Lung (tissue), 12 donors: ENCODE data around the gene AKAP1. TPM values are rescaled to one million over a fixed set of nuclear protein-coding genes. Genes with fewer than 3 reads are reported as not detected.

Experiments
- ATAC-seq: fragments of 200-7000 bp; cut with Tn5 transposase; one replicate; pipeline ENCODE4 v1.9.1; 2020; ENCODE audit warnings: moderate number of reproducible peaks; ENCODE audit not compliant: insufficient read depth, low FRiP score
- DNase-seq, 3 donors: peaks; one replicate each; pipeline ENCODE4 v3.0.0-alpha.2; 2013 to 2017
- H3K27ac ChIP-seq, 2 donors: one replicate each; pipeline ENCODE4 v1.5.1; 2013; ENCODE audit warnings: mild to moderate bottlenecking in 2 of 2, moderate library complexity in 2 of 2, control low read depth in 1 of 2, inconsistent platforms in 1 of 2, low read depth in 1 of 2, low read length in 1 of 2
- H3K27me3 ChIP-seq, 3 donors: one replicate each; pipeline ENCODE4 v1.5.1; 2013; ENCODE audit warnings: low read length in 2 of 3; ENCODE audit not compliant: control insufficient read depth in 3 of 3, insufficient read depth in 3 of 3
- H3K36me3 ChIP-seq, 4 donors: one replicate each; pipeline ENCODE4 v1.5.1; 2013; ENCODE audit warnings: low read length in 4 of 4, mild to moderate bottlenecking in 1 of 4, moderate library complexity in 1 of 4; ENCODE audit not compliant: control insufficient read depth in 4 of 4, insufficient read depth in 4 of 4
- H3K4me1 ChIP-seq, 5 donors: one replicate each; pipeline ENCODE4 v1.5.1; 2013; ENCODE audit warnings: low read length in 5 of 5, mild to moderate bottlenecking in 2 of 5, moderate library complexity in 1 of 5; ENCODE audit not compliant: control insufficient read depth in 5 of 5, insufficient read depth in 5 of 5
- H3K4me3 ChIP-seq: one replicate; pipeline ENCODE4 v1.5.1; 2013; ENCODE audit warnings: mild to moderate bottlenecking, control low read depth, moderate library complexity
- H3K9ac ChIP-seq, 2 donors: one replicate each; pipeline ENCODE4 v1.5.1; 2013; ENCODE audit warnings: low read length in 2 of 2, control low read depth in 1 of 2; ENCODE audit not compliant: insufficient read depth in 1 of 2
- H3K9me3 ChIP-seq, 4 donors: one replicate each; pipeline ENCODE4 v1.5.1; 2013; ENCODE audit warnings: low read length in 3 of 4, mild to moderate bottlenecking in 1 of 4, moderate library complexity in 1 of 4; ENCODE audit not compliant: control insufficient read depth in 4 of 4, insufficient read depth in 3 of 4
- WGBS, 2 donors: extraction: QIAGEN DNeasy Blood & Tissue Kit; methylation state at CpG; one replicate each; pipeline ENCODE4 v1.1.7; 2013; 5-methylcytosine and 5-hydroxymethylcytosine counted together
- polyA plus RNA-seq, 2 donors: library from polyadenylated mRNA; stranded (reverse); fragments of 200-250 nt; gene quantifications; one replicate each; pipeline ENCODE4 v1.2.1, GENCODE V29; 2013
- total RNA-seq, 2 donors: library from RNA; depleted of rRNA in 1 of 2; stranded (reverse); fragments of >200 nt in 1 of 2; gene quantifications; one replicate each; pipeline ENCODE4 v1.2.1, GENCODE V29; 2014 to 2021
- TF ChIP-seq, protein P1 (sequence below): IDR thresholded peaks from 2 replicates; pipeline ENCODE4 v1.5.1; 2012; ENCODE audit warnings: mild to moderate bottlenecking; ENCODE audit errors: control extremely low read depth, extremely low read depth
- donor health status: control.
- donor health status: control.
- donor health status: Bipolar disorder and iron deficiency.
- donor health status: healthy.
- donor health status: DM: yes; HTN: yes; CAD: no.

AKAP1 gene
- total and polyA plus RNA-seq, 4 donors, result 23.1 to 46.4 (median 29.8) TPM

DNA sequence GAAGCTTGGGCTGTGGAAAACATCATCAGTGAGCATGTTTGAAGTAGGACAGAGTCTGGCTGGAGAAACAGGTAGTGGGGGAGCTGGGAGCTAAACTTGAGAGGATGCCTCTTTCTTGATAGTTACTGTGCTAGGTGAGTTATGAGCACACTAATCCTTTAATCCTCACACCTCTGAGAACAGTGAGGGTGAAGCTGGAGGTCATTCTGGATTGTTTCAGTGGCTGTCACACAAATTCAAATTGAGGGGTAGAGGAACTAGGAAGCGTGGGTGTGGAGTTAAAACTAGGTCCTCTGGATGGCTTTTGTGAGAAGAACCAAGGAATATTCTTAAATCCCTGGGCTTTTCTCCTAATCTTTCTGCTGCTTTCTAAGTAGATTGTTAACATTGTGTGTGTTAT, 3.3 kb downstream of the AKAP1 start:
- Histone ChIP-seq H3K36me3 (peaks cover 0 to 3% (median 0%) of the 10 kb centered on the region in 4 donors), H3K9ac (no peak overlapping the region), H3K4me3 (no peak overlapping the region), H3K27ac (peak overlapping the region in 1 of 2 donors; percentile 59), H3K9me3 (no peaks in the 10 kb centered on the region), H3K4me1 (peaks cover 3 to 19% (median 12%) of the 10 kb centered on the region in 5 donors), H3K27me3 (no peaks in the 10 kb centered on the region)
- TF ChIP-seq, protein P1, sequence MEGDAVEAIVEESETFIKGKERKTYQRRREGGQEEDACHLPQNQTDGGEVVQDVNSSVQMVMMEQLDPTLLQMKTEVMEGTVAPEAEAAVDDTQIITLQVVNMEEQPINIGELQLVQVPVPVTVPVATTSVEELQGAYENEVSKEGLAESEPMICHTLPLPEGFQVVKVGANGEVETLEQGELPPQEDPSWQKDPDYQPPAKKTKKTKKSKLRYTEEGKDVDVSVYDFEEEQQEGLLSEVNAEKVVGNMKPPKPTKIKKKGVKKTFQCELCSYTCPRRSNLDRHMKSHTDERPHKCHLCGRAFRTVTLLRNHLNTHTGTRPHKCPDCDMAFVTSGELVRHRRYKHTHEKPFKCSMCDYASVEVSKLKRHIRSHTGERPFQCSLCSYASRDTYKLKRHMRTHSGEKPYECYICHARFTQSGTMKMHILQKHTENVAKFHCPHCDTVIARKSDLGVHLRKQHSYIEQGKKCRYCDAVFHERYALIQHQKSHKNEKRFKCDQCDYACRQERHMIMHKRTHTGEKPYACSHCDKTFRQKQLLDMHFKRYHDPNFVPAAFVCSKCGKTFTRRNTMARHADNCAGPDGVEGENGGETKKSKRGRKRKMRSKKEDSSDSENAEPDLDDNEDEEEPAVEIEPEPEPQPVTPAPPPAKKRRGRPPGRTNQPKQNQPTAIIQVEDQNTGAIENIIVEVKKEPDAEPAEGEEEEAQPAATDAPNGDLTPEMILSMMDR, result no peak
- 90 to 91% methylated on average over 1 of the region's 1 CpG for WGBS, 2 donors
- DNase-seq (no peak), ATAC-seq (no peak)

GRCh38 chr17:57089391-57089790, 4.3 kb downstream of the AKAP1 start:
- Histone ChIP-seq H3K9me3 (no peaks in the 10 kb centered on the region), H3K36me3 (peaks cover 0 to 3% (median 0%) of the 10 kb centered on the region in 4 donors), H3K27ac (peak overlapping the region in 1 of 2 donors; percentile 73), H3K9ac (no peak overlapping the region), H3K27me3 (no peaks in the 10 kb centered on the region), H3K4me3 (no peak overlapping the region), H3K4me1 (peaks cover 3 to 20% (median 8%) of the 10 kb centered on the region in 5 donors)
- ATAC-seq, result no peak
- no peak for DNase-seq
- 73 to 87% methylated on average over 6 of the region's 6 CpGs for WGBS, 2 donors
- TF ChIP-seq, protein P1, result no peak

GRCh38 chr17:57090560-57091185, 5.6 kb downstream of the AKAP1 start:
- no peak for DNase-seq
- H3K36me3 ChIP-seq, result no peaks in the 10 kb centered on the region
- H3K27me3 ChIP-seq, result no peaks in the 10 kb centered on the region
- peak overlapping the region; percentile 70 to 73 for H3K27ac ChIP-seq
- peaks cover 3 to 23% (median 8%) of the 10 kb centered on the region in 5 donors for H3K4me1 ChIP-seq
- no peak overlapping the region for H3K4me3 ChIP-seq
- no peak for ATAC-seq
- peak overlapping the region in 1 of 2 donors; percentile 27 for H3K9ac ChIP-seq
- no peaks in the 10 kb centered on the region for H3K9me3 ChIP-seq
- TF ChIP-seq, protein P1, result no peak
- WGBS, 2 donors, result 53 to 58% methylated on average over 4 of the region's 4 CpGs
